ENCODE measurements around the gene HRC. TPM values are rescaled to one million over a fixed set of nuclear protein-coding genes. Genes with fewer than 3 reads are reported as not detected.

The HRC gene
- total RNA-seq, 1 donor from 2014 or later = 1.8 TPM

DNA sequence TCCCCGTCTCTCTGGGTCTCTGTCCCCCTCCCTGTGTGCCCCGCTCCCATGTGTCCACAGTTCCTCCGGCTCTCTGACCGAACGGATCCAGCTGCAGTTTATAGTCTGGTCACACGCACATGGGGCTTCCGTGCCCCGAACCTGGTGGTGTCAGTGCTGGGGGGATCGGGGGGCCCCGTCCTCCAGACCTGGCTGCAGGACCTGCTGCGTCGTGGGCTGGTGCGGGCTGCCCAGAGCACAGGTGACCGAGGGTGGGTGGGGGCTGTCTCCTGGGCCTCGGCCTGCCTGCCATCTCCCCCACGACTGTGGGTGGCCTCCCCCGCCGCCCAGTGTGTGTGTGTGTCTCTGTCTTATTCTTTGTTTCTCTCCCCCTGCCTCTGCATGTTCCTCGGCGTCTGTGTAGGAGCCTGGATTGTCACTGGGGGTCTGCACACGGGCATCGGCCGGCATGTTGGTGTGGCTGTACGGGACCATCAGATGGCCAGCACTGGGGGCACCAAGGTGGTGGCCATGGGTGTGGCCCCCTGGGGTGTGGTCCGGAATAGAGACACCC, 12.7 kb upstream of the HRC start:
- no peak for TF ChIP-seq CTCF (IDR thresholded peaks at IDR 0.05)
- intact Hi-C loops (cut with DNase I) = no loop called here
- no peak overlapping the region for H3K27ac ChIP-seq
- peaks cover 44% of the 10 kb centered on the region for H3K36me3 ChIP-seq
- H3K9me3 ChIP-seq = no peaks in the 10 kb centered on the region
- no peak overlapping the region for H3K4me3 ChIP-seq
- ATAC-seq = no peak
- no peak for DNase-seq
- no peaks in the 10 kb centered on the region for H3K27me3 ChIP-seq (ENCODE audit: low read depth)
- H3K4me1 ChIP-seq = peaks cover 19% of the 10 kb centered on the region

- intact Hi-C loops (cut with DNase I) = no loop called here
- DNase-seq (no peak), ATAC-seq (peak; percentile 21 to 50)
- Histone ChIP-seq H3K4me1 (peaks cover 19% of the 10 kb centered on the region), H3K36me3 (peaks cover 31% of the 10 kb centered on the region), H3K27ac (peak overlapping the region; percentile 74), H3K9me3 (no peaks in the 10 kb centered on the region), H3K4me3 (peak overlapping the region; percentile 7), H3K27me3 (ENCODE audit: low read depth) (no peaks in the 10 kb centered on the region)
- TF ChIP-seq CTCF (IDR thresholded peaks at IDR 0.05) = no peak
These were observed 10.7 kb upstream of the HRC start for GRCh38 chr19:49165865-49166301.

GRCh38 chr19:49165111-49165750, 10.0 kb upstream of the HRC start:
- DNase-seq = no peak
- Histone ChIP-seq H3K9me3 (no peaks in the 10 kb centered on the region), H3K4me1 (peaks cover 19% of the 10 kb centered on the region), H3K36me3 (peaks cover 24% of the 10 kb centered on the region), H3K4me3 (peak overlapping the region; percentile 7), H3K27me3 (ENCODE audit: low read depth) (no peaks in the 10 kb centered on the region), H3K27ac (peak overlapping the region; percentile 74)
- no peak for TF ChIP-seq CTCF (IDR thresholded peaks at IDR 0.05)
- peak; percentile 71 to 75 for ATAC-seq
- intact Hi-C loops (cut with DNase I) = no loop called here

DNA sequence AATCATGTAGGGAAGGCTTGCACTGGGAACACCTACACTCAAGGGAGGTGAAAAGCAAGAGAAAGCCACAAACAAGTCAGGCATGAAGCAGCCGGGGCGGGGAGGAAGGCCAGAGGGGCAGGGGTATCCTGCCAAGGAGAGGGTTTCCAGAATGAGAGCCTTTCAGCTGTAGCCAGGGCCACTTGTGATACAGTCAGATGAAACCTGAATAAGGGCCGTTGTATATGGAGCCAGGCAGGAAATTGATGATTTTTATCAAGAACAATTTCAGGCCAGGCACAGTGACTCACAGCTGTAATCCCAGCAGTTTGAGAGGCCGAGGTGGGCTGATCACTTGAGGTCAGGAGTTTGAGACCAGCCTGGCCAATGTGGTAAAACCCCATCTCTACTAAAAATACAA, 6.8 kb upstream of the HRC start:
- H3K4me1 ChIP-seq = peaks cover 37% of the 10 kb centered on the region
- intact Hi-C loops (cut with DNase I) = no loop called here
- no peak for TF ChIP-seq CTCF (IDR thresholded peaks at IDR 0.05)
- no peaks in the 10 kb centered on the region for H3K27me3 ChIP-seq (ENCODE audit: low read depth)
- H3K27ac ChIP-seq = no peak overlapping the region
- ATAC-seq (no peak), DNase-seq (no peak)
- no peak overlapping the region for H3K4me3 ChIP-seq
- no peaks in the 10 kb centered on the region for H3K9me3 ChIP-seq
- H3K36me3 ChIP-seq = peaks cover 4% of the 10 kb centered on the region

- no peak for TF ChIP-seq CTCF (IDR thresholded peaks at IDR 0.05)
- Histone ChIP-seq H3K27me3 (ENCODE audit: low read depth) (no peaks in the 10 kb centered on the region), H3K9me3 (no peaks in the 10 kb centered on the region), H3K4me3 (no peak overlapping the region), H3K36me3 (peaks cover 4% of the 10 kb centered on the region), H3K27ac (no peak overlapping the region), H3K4me1 (peaks cover 31% of the 10 kb centered on the region)
- no peak for ATAC-seq
- intact Hi-C loops (cut with DNase I) = no loop called here
- no peak for DNase-seq
These were observed 5.4 kb upstream of the HRC start for GRCh38 chr19:49160450-49161189.

All from lower lobe of right lung (tissue), 2 donors.